SU-DHL-6 (cell line): ENCODE data around the gene RFX1.

Source experiments
- H2AFZ ChIP-seq: fragments of 200-600 bp; sonication (generic); 2 replicates; pipeline ENCODE4 v1.6.1; 2014; ENCODE audit warnings: low read depth, mild to moderate bottlenecking, moderate library complexity, mixed read lengths, antibody characterized with exemption, low read length; ENCODE audit not compliant: severe bottlenecking
- H3F3A ChIP-seq: fragments of 200-600 bp; shearing (Covaris generic); 2 replicates; pipeline ENCODE4 v1.6.0; 2016; ENCODE audit warnings: antibody characterized with exemption, mild to moderate bottlenecking; ENCODE audit not compliant: insufficient read depth
- H3K27ac ChIP-seq: fragments of 200-600 bp; sonication (generic); 2 replicates; pipeline ENCODE4 v1.5.1; 2016; ENCODE audit warnings: low read depth, mild to moderate bottlenecking, low read length, moderate library complexity, mixed read lengths
- H3K27me3 ChIP-seq: fragments of 200-600 bp; sonication (generic), shearing (Covaris generic); 2 replicates; pipeline ENCODE4 v1.6.0; 2014; ENCODE audit warnings: mild to moderate bottlenecking, low read length
- H3K36me3 ChIP-seq: fragments of 200-600 bp; sonication (generic); 2 replicates; pipeline ENCODE4 v1.6.1; 2014; ENCODE audit warnings: mild to moderate bottlenecking, low read length, mixed read lengths
- H3K4me2 ChIP-seq: fragments of 300-600, 200-600 bp; shearing (Covaris generic), sonication (generic); 2 replicates; pipeline ENCODE4 v1.6.0; 2014; ENCODE audit warnings: low read length, low read depth, mild to moderate bottlenecking; ENCODE audit not compliant: poor library complexity, severe bottlenecking
- H3K4me3 ChIP-seq: fragments of 200-600 bp; sonication (generic); 2 replicates; pipeline ENCODE4 v1.5.1; 2014; ENCODE audit warnings: antibody characterized with exemption, low read length, mild to moderate bottlenecking, mixed read lengths; ENCODE audit not compliant: insufficient read depth, poor library complexity, severe bottlenecking
- H3K79me2 ChIP-seq: fragments of 200-600 bp; sonication (generic); 2 replicates; pipeline ENCODE4 v1.6.1; 2014; ENCODE audit warnings: mild to moderate bottlenecking, low read length, moderate library complexity; ENCODE audit not compliant: insufficient read depth
- H3K9ac ChIP-seq: fragments of 200-600 bp; sonication (generic); 2 replicates; pipeline ENCODE4 v1.7.0; 2014; ENCODE audit warnings: mild to moderate bottlenecking, low read length
- H3K9me2 ChIP-seq: fragments of 200-600 bp; sonication (generic); replicated peaks from 2 replicates; pipeline ENCODE4 v1.6.1; 2014; ENCODE audit warnings: low read length; ENCODE audit not compliant: insufficient read depth
- H3K9me3 ChIP-seq: fragments of 200-600 bp; sonication (generic); 2 replicates; pipeline ENCODE4 v1.6.1; 2014; ENCODE audit warnings: low read length, mixed read lengths; ENCODE audit not compliant: insufficient read depth
- H4K20me1 ChIP-seq: fragments of 200-600 bp; sonication (generic); 2 replicates; pipeline ENCODE4 v1.6.1; 2014; ENCODE audit warnings: low read depth, mild to moderate bottlenecking, antibody characterized with exemption, low read length, moderate library complexity, mixed read lengths
- EZH2phosphoT487 ChIP-seq: fragments of 200-600 bp; sonication (generic), shearing (Covaris generic); conservative IDR thresholded peaks from 2 replicates; pipeline ENCODE4 v1.6.1; 2018; ENCODE audit warnings: mild to moderate bottlenecking, antibody characterized with exemption, low read length, moderate library complexity, mixed read lengths
- TF ChIP-seq, protein P1 (sequence below): fragments of 200-600 bp; sonication (generic); IDR thresholded peaks from one replicate; pipeline ENCODE4 v1.5.1; 2017; ENCODE audit warnings: antibody characterized with exemption, mild to moderate bottlenecking, low read length, moderate library complexity; ENCODE audit not compliant: insufficient read depth, poor library complexity, severe bottlenecking

The RFX1 gene

DNA sequence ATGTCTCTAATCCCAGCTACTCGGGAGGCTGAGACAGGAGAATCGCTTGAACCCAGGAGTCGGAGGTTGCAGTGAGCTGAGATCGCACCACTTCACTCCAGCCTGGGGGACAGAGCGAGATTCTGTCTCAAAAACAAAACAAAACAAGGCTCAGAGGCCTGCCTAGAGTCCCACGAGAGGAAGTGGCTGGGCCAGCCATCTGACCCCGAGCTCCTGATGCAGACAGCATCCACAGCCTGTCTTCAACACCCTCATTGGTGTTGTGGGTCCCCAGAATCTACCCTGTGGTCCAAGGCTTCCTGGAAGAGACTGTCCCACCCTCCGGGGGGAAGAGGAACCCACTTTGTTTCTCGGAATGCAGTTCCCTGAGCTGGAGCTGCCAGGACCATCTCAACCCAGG lies 24.7 kb downstream of the RFX1 start:
- no peak overlapping the region for H2AFZ ChIP-seq
- H3K36me3 ChIP-seq = no peaks in the 10 kb centered on the region
- no peak overlapping the region for H3K4me3 ChIP-seq
- H3K9me3 ChIP-seq = no peaks in the 10 kb centered on the region
- no peak overlapping the region for H3K4me2 ChIP-seq
- TF ChIP-seq, protein P1, sequence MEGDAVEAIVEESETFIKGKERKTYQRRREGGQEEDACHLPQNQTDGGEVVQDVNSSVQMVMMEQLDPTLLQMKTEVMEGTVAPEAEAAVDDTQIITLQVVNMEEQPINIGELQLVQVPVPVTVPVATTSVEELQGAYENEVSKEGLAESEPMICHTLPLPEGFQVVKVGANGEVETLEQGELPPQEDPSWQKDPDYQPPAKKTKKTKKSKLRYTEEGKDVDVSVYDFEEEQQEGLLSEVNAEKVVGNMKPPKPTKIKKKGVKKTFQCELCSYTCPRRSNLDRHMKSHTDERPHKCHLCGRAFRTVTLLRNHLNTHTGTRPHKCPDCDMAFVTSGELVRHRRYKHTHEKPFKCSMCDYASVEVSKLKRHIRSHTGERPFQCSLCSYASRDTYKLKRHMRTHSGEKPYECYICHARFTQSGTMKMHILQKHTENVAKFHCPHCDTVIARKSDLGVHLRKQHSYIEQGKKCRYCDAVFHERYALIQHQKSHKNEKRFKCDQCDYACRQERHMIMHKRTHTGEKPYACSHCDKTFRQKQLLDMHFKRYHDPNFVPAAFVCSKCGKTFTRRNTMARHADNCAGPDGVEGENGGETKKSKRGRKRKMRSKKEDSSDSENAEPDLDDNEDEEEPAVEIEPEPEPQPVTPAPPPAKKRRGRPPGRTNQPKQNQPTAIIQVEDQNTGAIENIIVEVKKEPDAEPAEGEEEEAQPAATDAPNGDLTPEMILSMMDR = no peak
- H3K27me3 ChIP-seq = no peaks in the 10 kb centered on the region
- H3F3A ChIP-seq = peaks cover 21% of the 10 kb centered on the region
- H3K9ac ChIP-seq = no peak overlapping the region
- H3K79me2 ChIP-seq = no peaks in the 10 kb centered on the region
- no peaks in the 10 kb centered on the region for H3K9me2 ChIP-seq
- no peak overlapping the region for H3K27ac ChIP-seq
- no peaks in the 10 kb centered on the region for H4K20me1 ChIP-seq

GRCh38 chr19:13981021-13981420 lies 25.1 kb downstream of the RFX1 start:
- peaks cover 18% of the 10 kb centered on the region for H3F3A ChIP-seq
- no peaks in the 10 kb centered on the region for H3K36me3 ChIP-seq
- no peak overlapping the region for H3K4me3 ChIP-seq
- H4K20me1 ChIP-seq = no peaks in the 10 kb centered on the region
- no peaks in the 10 kb centered on the region for H3K79me2 ChIP-seq
- no peaks in the 10 kb centered on the region for H3K9me2 ChIP-seq
- no peaks in the 10 kb centered on the region for H3K9me3 ChIP-seq
- no peaks in the 10 kb centered on the region for H3K27me3 ChIP-seq
- H3K9ac ChIP-seq = no peak overlapping the region
- no peak for TF ChIP-seq EZH2phosphoT487
- TF ChIP-seq, protein P1 = no peak
- no peak overlapping the region for H3K4me2 ChIP-seq
- no peak overlapping the region for H3K27ac ChIP-seq
- H2AFZ ChIP-seq = no peak overlapping the region

DNA sequence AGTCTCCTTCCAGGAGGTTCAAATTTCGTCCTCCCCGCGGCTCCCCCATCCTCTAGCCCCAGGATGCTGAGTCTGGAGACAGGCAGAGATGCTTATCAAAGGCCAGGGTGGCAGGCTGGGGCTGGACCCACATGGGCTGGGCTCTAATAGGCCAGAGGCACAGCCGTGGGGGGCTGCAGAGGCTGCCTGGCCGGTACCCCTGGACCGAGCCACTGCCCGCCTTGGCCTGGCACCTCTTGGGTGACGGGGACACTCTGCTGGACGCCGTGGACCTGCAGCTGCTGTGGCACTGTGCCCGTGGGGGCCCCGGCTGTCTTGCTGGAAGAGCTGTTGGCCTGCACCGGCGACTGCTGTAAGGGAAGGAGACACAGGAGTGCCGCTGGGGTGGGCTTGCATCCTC lies 25.8 kb downstream of the RFX1 start:
- Histone ChIP-seq H3K4me2 (no peak overlapping the region), H3K9ac (no peak overlapping the region), H3K9me2 (no peaks in the 10 kb centered on the region), H3K4me3 (no peak overlapping the region), H3K36me3 (no peaks in the 10 kb centered on the region), H3F3A (peaks cover 11% of the 10 kb centered on the region), H3K27me3 (no peaks in the 10 kb centered on the region), H4K20me1 (no peaks in the 10 kb centered on the region), H3K27ac (no peak overlapping the region), H2AFZ (no peak overlapping the region), H3K9me3 (no peaks in the 10 kb centered on the region), H3K79me2 (no peaks in the 10 kb centered on the region)
- no peak for TF ChIP-seq EZH2phosphoT487
- TF ChIP-seq, protein P1 = no peak

- Histone ChIP-seq H3F3A (peaks cover 4% of the 10 kb centered on the region), H4K20me1 (no peaks in the 10 kb centered on the region), H3K79me2 (no peaks in the 10 kb centered on the region), H3K4me2 (no peak overlapping the region), H3K9ac (no peak overlapping the region), H3K4me3 (no peak overlapping the region), H3K9me3 (no peaks in the 10 kb centered on the region), H3K27ac (no peak overlapping the region), H2AFZ (no peak overlapping the region), H3K36me3 (no peaks in the 10 kb centered on the region), H3K9me2 (no peaks in the 10 kb centered on the region), H3K27me3 (no peaks in the 10 kb centered on the region)
- TF ChIP-seq EZH2phosphoT487 = no peak
- TF ChIP-seq, protein P1 = no peak
Measured at GRCh38 chr19:13979686-13980085, 26.4 kb downstream of the RFX1 start.
